Measurements from ENCODE around the gene CCDC30.

The CCDC30 gene

DNA sequence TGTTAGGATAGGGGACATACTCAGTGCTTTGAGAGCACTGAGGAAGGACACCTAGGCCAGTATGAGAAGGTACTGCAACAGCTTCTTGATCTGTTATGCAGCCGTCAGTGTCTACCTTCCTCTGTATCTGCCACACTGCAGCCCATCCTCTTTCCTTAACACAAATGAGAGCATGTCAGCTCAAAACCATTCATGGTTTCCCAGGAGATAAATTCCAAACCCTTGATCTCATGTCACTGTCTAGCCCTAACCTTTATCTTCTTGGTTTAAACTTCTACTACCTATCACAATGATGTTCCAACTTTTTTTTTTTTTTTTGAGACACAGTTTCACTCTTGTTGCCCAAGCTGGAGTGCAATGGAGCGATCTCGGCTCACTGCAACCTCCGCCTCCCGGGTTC lies 8.7 kb upstream of the CCDC30 start:
- Histone ChIP-seq H3K4me2 (ENCODE audit: low read length) (no peak overlapping the region), H3K9ac (no peak overlapping the region), H3K4me3 (ENCODE audit: low read depth, low read length) (no peak overlapping the region), H2AFZ (no peak overlapping the region), H3K27me3 (ENCODE audit: control insufficient read depth, insufficient read depth, low read length) (no peaks in the 10 kb centered on the region), H3K36me3 (ENCODE audit: control insufficient read depth, insufficient read depth, low read length) (no peaks in the 10 kb centered on the region), H3K4me1 (peaks cover 4% of the 10 kb centered on the region), H3K79me2 (peaks cover 5% of the 10 kb centered on the region), H3K9me3 (ENCODE audit: control insufficient read depth, low read length) (no peaks in the 10 kb centered on the region), H3K27ac (no peak overlapping the region)
- TF ChIP-seq, protein P1, sequence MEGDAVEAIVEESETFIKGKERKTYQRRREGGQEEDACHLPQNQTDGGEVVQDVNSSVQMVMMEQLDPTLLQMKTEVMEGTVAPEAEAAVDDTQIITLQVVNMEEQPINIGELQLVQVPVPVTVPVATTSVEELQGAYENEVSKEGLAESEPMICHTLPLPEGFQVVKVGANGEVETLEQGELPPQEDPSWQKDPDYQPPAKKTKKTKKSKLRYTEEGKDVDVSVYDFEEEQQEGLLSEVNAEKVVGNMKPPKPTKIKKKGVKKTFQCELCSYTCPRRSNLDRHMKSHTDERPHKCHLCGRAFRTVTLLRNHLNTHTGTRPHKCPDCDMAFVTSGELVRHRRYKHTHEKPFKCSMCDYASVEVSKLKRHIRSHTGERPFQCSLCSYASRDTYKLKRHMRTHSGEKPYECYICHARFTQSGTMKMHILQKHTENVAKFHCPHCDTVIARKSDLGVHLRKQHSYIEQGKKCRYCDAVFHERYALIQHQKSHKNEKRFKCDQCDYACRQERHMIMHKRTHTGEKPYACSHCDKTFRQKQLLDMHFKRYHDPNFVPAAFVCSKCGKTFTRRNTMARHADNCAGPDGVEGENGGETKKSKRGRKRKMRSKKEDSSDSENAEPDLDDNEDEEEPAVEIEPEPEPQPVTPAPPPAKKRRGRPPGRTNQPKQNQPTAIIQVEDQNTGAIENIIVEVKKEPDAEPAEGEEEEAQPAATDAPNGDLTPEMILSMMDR (IDR thresholded peaks at IDR 0.05): no peak

DNA sequence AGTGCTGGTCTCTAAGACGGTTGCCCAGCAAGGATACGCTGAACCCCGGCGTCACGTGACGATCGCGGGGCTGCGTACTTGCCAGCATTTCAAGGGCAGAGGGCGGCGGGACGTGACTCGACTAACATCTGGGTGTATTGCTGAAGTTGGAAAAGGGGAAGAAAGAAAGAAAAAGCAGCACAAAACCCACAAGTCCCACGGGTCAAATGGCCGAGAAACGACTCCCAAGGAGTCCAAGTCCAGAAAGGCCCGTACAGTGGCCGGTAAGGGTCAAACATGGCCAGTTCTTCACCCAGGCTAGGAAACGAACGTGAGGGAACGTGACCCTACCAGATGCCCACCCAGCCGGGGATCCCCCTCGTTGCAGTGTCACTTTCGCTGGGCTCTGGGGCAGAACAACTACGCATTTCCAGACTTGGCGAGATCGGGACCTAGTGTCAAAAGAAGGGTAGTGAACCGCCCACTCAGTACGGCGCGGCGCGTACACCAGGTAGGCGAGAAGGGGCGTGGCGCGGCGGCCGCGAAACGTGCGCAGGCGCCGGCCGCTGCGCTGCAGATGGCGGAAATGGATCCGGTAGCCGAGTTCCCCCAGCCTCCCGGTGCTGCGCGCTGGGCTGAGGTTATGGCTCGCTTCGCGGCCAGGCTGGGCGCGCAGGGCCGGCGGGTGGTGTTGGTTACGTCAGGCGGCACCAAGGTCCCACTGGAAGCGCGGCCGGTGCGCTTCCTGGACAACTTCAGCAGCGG lies 6.9 kb upstream of the CCDC30 start, which contains the start of the genes PPCS and ZMYND12:
Gene PPCS, plus strand, starts transcription at position 534 of the 744 bp plus-strand sequence. Its CDS starts 23 bp downstream, at position 557.
Gene ZMYND12, minus strand, starts transcription at position 13 of the 744 bp plus-strand sequence. CDS start 25 bp downstream, outside the sequence.
- peak within 1 kb of the TSS; percentile 80 for H3K9ac ChIP-seq
- H3K36me3 ChIP-seq (ENCODE audit: control insufficient read depth, insufficient read depth, low read length): no peaks in the 10 kb centered on the region
- TF ChIP-seq, protein P1 (IDR thresholded peaks at IDR 0.05): no peak
- no peaks in the 10 kb centered on the region for H3K27me3 ChIP-seq (ENCODE audit: control insufficient read depth, insufficient read depth, low read length)
- H3K79me2 ChIP-seq: peaks cover 5% of the 10 kb centered on the region
- no peaks in the 10 kb centered on the region for H3K9me3 ChIP-seq (ENCODE audit: control insufficient read depth, low read length)
- peak within 1 kb of the TSS; percentile 95 for H3K4me3 ChIP-seq (ENCODE audit: low read depth, low read length)
- peak within 1 kb of the TSS; percentile 91 for H3K4me2 ChIP-seq (ENCODE audit: low read length)
- peaks cover 4% of the 10 kb centered on the region for H3K4me1 ChIP-seq
- H3K27ac ChIP-seq: peak within 1 kb of the TSS; percentile 99
- peak within 1 kb of the TSS; percentile 95 for H2AFZ ChIP-seq

DNA sequence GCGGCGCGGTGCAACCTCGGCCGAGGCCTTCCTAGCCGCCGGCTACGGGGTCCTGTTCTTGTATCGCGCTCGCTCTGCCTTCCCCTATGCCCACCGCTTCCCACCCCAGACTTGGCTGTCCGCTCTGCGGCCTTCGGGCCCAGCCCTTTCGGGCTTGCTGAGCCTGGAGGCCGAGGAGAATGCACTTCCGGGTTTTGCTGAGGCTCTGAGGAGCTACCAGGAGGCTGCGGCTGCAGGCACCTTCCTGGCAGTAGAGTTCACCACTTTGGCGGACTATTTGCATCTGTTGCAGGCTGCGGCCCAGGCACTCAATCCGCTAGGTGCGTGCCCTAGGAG lies 6.4 kb upstream of the CCDC30 start:
- Histone ChIP-seq H3K4me1 (peaks cover 4% of the 10 kb centered on the region), H3K9me3 (ENCODE audit: control insufficient read depth, low read length) (no peaks in the 10 kb centered on the region), H3K79me2 (peaks cover 5% of the 10 kb centered on the region), H3K4me3 (ENCODE audit: low read depth, low read length) (peak overlapping the region; percentile 95), H3K27ac (peak overlapping the region; percentile 99), H2AFZ (peak overlapping the region; percentile 95), H3K27me3 (ENCODE audit: control insufficient read depth, insufficient read depth, low read length) (no peaks in the 10 kb centered on the region), H3K36me3 (ENCODE audit: control insufficient read depth, insufficient read depth, low read length) (no peaks in the 10 kb centered on the region), H3K9ac (peak overlapping the region; percentile 80), H3K4me2 (ENCODE audit: low read length) (peak overlapping the region; percentile 91)
- TF ChIP-seq, protein P1 (IDR thresholded peaks at IDR 0.05): no peak

DNA sequence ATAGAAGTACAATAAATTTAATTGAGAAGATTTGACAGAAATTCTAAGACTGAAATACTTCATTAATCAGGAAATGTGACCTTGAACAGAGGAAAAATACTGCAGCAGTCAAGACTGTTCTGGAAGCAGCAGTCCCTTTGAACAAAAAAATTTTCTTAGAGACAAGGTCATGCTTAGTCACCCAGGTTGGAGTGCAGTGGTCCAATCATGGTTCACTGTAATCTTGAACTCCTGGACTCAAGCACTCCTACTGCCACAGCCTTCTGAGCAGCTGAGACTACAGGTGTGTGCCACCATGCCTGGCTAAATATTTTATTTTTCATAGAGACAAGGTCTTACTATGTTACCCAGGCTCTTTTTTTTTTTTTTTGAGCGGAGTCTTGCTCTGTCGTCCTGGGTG lies 1.9 kb upstream of the CCDC30 start:
- Histone ChIP-seq H3K79me2 (peaks cover 5% of the 10 kb centered on the region), H3K27ac (no peak overlapping the region), H3K9ac (no peak overlapping the region), H3K4me3 (ENCODE audit: low read depth, low read length) (no peak overlapping the region), H3K36me3 (ENCODE audit: control insufficient read depth, insufficient read depth, low read length) (no peaks in the 10 kb centered on the region), H3K4me2 (ENCODE audit: low read length) (no peak overlapping the region), H3K27me3 (ENCODE audit: control insufficient read depth, insufficient read depth, low read length) (no peaks in the 10 kb centered on the region), H3K9me3 (ENCODE audit: control insufficient read depth, low read length) (no peaks in the 10 kb centered on the region), H3K4me1 (peaks cover 4% of the 10 kb centered on the region), H2AFZ (no peak overlapping the region)
- TF ChIP-seq, protein P1 (IDR thresholded peaks at IDR 0.05): no peak

DNA sequence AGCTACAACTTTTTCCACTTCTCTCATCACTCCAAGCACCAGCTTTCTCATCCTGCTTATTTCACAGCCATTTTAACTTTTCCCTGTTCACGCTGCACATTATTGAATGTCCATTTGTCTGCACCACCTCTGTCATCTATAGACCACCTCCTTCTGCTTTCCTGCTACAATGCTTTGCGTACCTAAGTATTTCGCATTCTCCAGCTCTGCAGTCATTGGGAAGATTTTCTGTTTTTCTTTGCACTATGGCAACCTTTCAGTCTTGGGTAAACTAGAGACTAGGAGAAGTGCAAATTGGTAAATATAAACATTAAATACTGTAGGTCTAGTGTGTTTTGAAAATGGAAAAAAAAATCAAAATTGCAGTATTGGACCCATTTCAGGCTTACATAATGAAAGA lies 835 bp downstream of the CCDC30 start:
- Histone ChIP-seq H3K4me3 (ENCODE audit: low read depth, low read length) (peak overlapping the region; percentile 88), H2AFZ (peak overlapping the region; percentile 82), H3K4me1 (no peaks in the 10 kb centered on the region), H3K27ac (peak overlapping the region; percentile 61), H3K79me2 (no peaks in the 10 kb centered on the region), H3K36me3 (ENCODE audit: control insufficient read depth, insufficient read depth, low read length) (no peaks in the 10 kb centered on the region), H3K9ac (no peak overlapping the region), H3K4me2 (ENCODE audit: low read length) (peak overlapping the region; percentile 92), H3K27me3 (ENCODE audit: control insufficient read depth, insufficient read depth, low read length) (no peaks in the 10 kb centered on the region), H3K9me3 (ENCODE audit: control insufficient read depth, low read length) (no peaks in the 10 kb centered on the region)
- TF ChIP-seq, protein P1 (IDR thresholded peaks at IDR 0.05): no peak
